HG02870 (cell line): ENCODE data around the gene PACS2.

ENCODE experiments used
- ATAC-seq: cut with Tn5 transposase; IDR thresholded peaks from one replicate; pipeline ENCODE4 v1.9.1; 2021; ENCODE audit warnings: mild to moderate bottlenecking, moderate library complexity; ENCODE audit not compliant: unreplicated experiment

Gene PACS2

GRCh38 chr14:105419195-105420091 is 104.9 kb downstream of the PACS2 start, which contains the start of gene MTA1:
Gene MTA1 (plus strand): TSS chr14:105419827. CDS start chr14:105420036, 209 bp downstream.
- ATAC-seq: no peak

GRCh38 chr14:105420101-105420973 is 105.8 kb downstream of the PACS2 start:
- no peak for ATAC-seq

DNA sequence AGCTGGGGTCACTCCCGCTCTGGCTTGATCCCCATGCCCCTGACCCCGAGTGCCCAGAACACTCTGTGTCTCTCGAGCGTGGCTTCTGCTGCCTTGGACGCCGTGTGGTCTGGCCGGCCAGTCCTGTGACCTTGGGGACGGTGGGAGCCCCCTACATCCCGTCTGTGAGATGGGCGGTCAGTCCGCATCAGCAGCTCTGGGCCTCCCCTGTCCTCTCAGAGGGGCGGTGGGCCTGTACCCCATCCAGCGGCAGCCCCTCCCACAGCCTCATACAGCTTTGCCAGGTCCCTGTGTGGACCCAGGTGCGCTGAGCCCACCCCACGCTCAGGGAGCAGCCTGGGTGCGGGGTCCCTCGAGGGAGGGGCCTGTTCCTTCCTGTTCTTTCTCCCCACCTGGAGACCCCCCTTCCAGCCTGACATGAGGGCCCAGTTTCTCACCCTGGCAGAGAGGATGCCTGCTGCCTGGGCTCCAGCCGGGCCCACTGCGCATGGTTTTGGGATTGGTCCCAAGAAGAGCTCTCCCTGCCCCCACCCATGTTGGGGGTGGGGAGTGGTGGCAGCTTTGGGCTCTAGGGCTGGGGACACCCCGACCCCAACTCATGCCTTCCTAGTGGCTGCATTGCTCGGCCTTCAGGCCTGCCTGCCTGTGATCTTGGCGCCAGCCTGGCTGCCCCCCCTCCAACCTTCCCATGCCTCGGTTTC is 106.6 kb downstream of the PACS2 start:
- ATAC-seq: no peak

GRCh38 chr14:105421723-105422615 is 107.4 kb downstream of the PACS2 start:
- no peak for ATAC-seq

DNA sequence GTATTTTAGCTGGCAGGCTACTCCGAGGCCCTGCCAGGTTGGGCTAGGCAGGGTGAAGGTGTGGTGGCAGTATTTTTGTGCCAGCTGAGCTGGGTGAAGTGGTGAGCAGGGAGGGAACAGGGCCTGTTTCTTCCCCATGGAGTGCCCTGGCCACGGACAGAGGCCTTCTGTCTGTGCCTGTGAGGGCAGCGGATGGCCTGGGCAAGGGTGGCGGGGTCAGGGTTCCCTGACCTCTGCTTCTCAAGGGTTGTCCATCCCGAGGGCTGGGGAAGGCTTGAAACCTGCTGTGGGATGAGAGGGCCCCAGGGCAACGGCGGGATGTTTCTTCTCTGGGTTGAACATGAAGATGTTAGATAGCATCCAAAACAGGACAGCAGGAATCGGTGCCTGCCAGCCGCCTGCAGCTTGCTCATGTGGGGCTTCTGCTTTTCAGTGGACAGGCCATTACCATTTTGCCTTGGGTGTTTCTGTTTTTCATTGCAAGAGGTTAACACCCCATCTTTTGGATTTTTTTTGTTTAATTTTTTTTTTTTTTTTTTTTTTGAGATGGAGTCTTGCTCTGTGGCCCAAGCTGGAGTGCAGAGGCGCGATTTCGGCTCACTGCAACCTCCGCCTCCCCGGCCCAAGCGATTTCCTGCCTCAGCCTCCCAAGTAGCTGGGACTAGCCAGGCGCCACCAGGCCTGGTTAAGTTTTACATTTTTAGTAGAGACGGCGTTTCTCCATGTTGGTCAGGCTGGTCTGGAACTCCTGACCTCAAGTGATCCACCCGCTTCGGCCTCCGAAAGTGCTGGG is 108.3 kb downstream of the PACS2 start:
- no peak for ATAC-seq

- no peak for ATAC-seq
Observed at GRCh38 chr14:105423488-105424195, 109.1 kb downstream of the PACS2 start.

DNA sequence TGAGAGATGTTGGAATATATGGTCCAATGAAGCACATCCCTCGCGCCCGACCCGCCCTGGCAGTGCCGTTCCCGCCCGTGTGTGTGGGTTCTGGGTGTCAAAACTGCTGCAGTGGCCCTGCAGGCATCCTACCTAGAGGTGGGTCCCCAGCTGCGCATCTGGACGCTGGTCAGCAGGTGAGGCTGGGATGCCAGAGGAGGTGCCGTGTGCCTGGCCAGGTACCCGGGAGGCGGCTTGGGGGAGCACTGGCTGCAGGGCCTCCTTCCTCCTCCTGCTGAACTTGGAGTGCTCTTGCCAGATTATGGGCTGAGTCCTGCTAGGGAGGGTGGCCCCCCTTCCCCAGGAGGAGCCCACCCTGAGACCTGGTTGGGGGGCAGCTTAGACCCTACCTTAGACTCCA is 110.3 kb downstream of the PACS2 start:
- no peak for ATAC-seq

DNA sequence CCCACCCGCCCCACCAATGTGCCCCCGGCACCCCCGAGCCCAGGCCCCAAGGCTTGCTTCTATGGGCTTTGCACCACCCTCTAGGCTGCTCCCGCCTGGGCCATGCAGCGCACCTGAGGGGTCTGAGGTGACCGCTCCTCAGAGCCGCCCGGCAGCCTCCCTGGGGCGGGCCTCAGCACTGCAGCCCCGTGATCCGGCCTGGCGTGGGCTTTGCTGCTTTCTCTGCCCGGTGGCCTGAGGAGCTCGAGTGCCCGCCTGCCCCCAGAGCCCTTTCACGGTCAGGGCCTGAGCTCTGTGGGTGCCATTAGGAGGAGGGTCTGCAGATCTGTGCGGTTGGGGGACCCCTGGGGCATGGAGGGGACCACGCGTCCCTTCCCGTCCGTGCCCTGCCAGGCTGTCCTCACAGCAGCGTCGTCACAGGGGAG is 111.3 kb downstream of the PACS2 start:
- no peak for ATAC-seq

GRCh38 chr14:105426416-105427130 is 112.0 kb downstream of the PACS2 start:
- ATAC-seq: no peak

GRCh38 chr14:105427412-105427811 is 112.9 kb downstream of the PACS2 start:
- no peak for ATAC-seq

GRCh38 chr14:105427936-105428485 is 113.5 kb downstream of the PACS2 start:
- ATAC-seq: no peak

DNA sequence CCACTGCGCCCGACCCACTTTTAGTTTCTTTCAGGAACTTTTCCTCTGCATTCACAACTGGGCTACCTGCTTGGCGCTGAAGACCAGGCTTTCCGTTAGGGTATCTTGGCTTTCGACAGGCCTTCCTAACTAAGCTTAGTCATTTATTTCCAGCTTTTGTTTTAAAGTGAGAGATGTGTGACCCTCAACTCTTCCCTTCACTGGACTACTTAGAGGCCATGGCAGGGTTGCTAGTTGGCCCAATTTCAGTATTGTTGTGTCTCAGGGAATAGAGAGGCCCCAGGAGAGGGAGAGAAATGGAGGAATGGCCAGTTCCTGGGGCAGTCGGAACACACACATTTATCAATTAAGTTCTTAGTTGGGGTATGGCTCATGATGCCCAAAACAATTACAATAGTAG is 115.5 kb downstream of the PACS2 start:
- ATAC-seq: no peak

DNA sequence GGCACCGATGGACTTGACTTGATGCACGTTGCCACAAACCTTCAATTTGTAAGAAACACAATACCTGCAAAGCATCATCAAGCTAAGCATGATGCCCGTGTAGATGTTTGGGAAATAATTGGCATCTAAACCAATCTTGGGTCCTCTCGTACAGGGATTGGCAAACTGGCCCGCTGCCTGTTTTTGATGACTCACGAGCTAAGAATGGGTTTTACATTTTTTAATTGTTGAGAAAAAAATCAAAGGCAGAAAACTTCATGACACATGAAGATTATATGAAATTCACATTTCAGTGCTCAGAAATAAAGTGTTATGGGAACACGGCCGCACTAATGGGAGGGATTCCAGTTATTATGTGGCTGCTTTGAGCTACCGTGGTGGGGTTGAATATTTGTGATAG is 116.0 kb downstream of the PACS2 start:
- ATAC-seq: no peak

DNA sequence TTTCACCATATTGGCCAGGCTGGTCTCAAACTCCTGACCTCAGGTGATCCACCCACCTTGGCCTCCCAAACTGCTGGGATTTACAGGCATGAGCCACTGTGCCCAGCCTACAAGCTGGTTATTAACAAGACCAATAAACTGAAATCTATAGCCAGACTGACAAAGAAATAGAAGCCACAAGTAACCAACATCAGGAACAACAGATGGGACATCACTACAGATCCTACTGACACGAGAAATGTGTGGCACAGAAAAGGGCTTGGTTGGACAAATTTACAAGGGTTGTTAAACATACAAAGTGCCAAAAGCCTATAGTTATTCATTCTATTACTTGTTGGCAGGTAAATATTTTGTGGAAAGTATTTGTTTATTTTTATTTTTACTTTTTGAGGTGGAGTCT is 116.7 kb downstream of the PACS2 start:
- ATAC-seq: no peak

- ATAC-seq: no peak
Observed at GRCh38 chr14:105432657-105433056, 118.1 kb downstream of the PACS2 start.

- no peak for ATAC-seq
Observed at GRCh38 chr14:105433161-105433605, 118.6 kb downstream of the PACS2 start.

GRCh38 chr14:105436402-105436801 is 121.9 kb downstream of the PACS2 start:
- no peak for ATAC-seq
